ENCODE measurements around the gene CES2.

GRCh38 chr16:66988197-66988788 is 53.0 kb downstream of the CES2 start, which contains the start of gene CES4A:
- TF ChIP-seq POLR2A (IDR thresholded peaks at IDR 0.05; ENCODE audit: low read length) (no peak), GATA1 (IDR thresholded peaks at IDR 0.05; ENCODE audit: low read depth, low read length) (no peak)

All from erythroblast (primary cell).